Measurements from ENCODE around the gene CALR3.
"Not testable (repeated sequence)": the region's sequence is repeated elsewhere in the genome, so short reads cannot be mapped to it uniquely, and the experiment has no call there.

CALR3 gene

DNA sequence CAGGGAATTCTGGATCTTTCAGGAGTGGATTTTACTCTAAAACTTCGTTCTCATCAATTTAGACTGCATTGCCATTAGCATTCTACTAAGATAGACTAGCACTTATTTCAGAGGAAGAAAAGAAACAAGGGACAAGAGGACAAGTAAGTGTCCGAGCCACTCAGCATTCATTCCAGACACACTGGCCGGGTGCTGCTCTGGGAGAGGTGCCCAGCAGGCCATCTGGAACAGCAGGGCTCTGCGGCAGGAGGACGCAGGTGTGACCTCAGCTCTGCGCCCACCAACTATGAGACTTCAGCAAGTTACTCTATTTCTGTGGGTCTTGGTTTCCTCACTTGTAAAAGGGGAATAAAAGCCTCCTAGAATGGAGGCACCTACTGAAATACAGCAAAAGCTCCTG lies 28.4 kb downstream of the CALR3 start:
- no peak for DNase-seq (ENCODE audit: low read depth)
- no peak overlapping the region for H3K4me3 ChIP-seq (ENCODE audit: low read depth, low read length)
- TF ChIP-seq, protein P1, sequence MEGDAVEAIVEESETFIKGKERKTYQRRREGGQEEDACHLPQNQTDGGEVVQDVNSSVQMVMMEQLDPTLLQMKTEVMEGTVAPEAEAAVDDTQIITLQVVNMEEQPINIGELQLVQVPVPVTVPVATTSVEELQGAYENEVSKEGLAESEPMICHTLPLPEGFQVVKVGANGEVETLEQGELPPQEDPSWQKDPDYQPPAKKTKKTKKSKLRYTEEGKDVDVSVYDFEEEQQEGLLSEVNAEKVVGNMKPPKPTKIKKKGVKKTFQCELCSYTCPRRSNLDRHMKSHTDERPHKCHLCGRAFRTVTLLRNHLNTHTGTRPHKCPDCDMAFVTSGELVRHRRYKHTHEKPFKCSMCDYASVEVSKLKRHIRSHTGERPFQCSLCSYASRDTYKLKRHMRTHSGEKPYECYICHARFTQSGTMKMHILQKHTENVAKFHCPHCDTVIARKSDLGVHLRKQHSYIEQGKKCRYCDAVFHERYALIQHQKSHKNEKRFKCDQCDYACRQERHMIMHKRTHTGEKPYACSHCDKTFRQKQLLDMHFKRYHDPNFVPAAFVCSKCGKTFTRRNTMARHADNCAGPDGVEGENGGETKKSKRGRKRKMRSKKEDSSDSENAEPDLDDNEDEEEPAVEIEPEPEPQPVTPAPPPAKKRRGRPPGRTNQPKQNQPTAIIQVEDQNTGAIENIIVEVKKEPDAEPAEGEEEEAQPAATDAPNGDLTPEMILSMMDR (IDR thresholded peaks at IDR 0.05; ENCODE audit: low read depth, low read length, missing control alignments), result no peak

DNA sequence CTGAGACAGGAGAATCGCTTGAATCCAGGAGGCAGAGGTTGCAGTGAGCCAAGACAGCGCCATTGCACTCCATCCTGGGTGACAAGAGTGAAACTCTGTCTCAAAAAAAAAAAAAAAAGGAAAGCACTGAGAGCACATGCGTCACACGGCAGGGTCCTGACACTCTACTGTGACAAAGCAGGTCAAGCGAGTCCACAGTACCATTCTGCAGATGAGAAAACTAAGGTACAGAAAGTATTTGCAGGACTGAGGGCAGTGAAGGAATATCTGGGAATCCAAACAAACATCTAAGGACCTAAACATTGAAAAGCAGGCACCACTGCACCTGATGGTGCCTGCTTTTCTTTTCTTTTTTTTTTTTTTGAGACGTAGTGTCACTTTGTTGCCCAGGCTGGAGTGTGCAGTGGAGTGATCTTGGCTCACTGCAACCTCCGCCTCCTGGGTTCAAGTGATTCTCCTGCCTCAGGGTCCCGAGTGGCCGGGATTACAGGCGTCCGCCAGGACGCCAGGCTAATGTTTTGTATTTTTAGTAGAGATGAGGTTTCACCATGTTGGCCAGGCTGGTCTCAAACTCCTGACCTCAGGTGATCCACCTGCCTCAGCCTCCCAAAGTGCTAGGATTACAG lies 29.1 kb downstream of the CALR3 start:
- H3K4me3 ChIP-seq (ENCODE audit: low read depth, low read length); DNase-seq (ENCODE audit: low read depth): not testable (repeated sequence)

DNA sequence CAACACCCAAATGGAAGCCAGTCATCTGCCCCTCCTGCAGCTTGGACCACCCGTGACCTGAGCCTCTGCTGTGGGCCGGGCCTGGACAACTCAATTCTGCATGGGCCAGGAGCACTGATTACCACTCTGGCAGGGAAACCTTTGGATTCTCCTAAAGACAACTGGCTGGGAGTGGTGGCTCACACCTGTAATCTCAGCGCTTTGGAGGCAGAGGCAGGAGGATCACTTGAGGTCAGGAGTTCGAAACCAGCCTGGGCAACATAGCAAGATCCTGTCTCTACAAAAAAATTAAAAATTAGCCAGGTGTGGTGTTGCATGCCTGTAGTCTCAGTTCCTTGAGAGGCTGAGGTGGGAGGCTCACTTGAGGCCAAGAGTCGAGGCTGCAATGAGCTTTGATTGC lies 30.7 kb downstream of the CALR3 start:
- TF ChIP-seq, protein P1 (IDR thresholded peaks at IDR 0.05; ENCODE audit: low read depth, low read length, missing control alignments), result no peak
- H3K4me3 ChIP-seq (ENCODE audit: low read depth, low read length), result no peak overlapping the region
- DNase-seq (ENCODE audit: low read depth), result no peak

DNA sequence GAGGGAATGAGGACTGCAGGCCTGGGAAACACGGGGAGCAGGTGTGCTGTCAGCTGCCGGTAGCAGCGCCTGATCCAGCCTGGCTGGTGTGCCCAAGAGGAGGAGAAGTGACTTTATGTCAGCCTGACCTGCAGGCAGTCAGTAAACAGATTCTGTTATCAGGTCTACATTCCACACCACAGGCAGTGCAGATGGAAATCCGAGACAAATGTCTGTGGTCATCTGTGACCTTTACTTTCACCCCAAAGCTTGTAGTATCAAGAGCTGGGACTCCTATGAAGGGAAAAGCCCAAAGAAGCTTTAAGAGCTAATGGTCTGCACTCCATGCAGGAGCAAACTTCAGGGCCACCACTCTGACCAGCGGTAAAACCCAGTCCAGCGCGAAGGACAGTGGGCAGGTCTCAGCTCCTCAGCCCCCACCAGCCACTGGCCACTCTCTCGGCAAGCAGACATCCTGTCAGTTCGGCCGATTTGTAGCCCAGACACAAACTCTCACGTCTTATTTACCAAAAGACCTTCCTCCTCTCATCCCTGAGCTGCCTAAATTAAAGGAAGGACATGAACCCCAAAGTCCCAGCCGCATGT lies 31.9 kb downstream of the CALR3 start:
- DNase-seq (ENCODE audit: low read depth), result no peak
- no peak overlapping the region for H3K4me3 ChIP-seq (ENCODE audit: low read depth, low read length)
- TF ChIP-seq, protein P1 (IDR thresholded peaks at IDR 0.05; ENCODE audit: low read depth, low read length, missing control alignments), result no peak

DNA sequence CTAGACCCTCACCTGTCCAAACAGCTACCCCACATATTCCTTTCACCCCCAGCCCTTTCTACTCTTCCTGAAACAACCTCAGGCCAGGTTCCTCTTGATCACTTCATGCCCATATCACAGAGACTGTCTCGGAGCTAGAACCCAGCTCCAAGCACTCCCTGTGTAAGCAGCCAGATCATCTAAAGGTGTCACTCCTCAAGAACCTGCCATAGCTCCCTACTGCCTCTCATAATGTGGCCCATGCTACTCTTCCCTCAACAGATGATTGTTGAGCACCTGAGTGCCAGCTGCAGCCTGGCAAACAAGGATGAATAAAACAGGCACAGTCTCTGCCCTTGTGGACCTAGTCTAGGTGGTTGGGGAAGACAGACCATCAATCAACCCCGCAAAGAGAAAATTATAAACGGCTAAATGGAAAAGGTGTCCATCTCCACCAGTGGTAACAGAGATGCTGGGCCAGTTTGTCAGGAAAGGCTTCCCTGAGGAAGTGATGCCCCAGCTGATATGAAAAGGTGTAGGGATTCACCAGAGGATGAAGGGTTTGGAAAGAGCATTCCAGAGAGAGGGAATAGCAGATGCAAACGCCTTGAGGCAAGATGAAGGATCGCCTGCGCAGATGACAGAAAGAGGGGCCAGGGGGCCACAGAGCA lies 32.5 kb downstream of the CALR3 start:
- no peak for DNase-seq (ENCODE audit: low read depth)
- TF ChIP-seq, protein P1 (IDR thresholded peaks at IDR 0.05; ENCODE audit: low read depth, low read length, missing control alignments), result no peak
- no peak overlapping the region for H3K4me3 ChIP-seq (ENCODE audit: low read depth, low read length)

DNA sequence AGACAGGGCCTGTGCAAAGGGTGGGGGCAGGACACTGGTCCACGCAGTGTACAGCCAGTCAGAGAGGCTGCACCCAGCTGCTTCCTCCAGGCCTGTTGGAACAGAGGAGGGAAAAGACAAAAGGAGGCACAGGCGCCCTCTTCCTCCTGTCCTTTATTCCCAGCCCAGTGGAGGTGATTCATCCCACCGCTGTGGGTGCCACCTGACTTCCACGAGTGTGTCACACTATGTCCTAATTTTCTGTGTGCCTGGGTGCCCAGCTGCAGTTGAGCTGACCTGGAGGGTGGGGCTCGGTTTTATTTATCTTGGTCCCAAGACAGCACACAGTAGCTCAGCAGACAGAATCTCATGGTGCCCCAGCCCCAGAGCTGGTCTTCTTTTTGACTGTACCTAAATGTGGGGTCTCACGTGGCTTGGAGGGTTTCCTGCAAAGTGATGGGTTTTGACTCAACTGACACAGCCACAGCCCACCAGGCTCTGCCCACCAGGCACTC lies 33.2 kb downstream of the CALR3 start:
- H3K4me3 ChIP-seq (ENCODE audit: low read depth, low read length), result no peak overlapping the region
- TF ChIP-seq, protein P1 (IDR thresholded peaks at IDR 0.05; ENCODE audit: low read depth, low read length, missing control alignments), result no peak
- DNase-seq (ENCODE audit: low read depth), result no peak

DNA sequence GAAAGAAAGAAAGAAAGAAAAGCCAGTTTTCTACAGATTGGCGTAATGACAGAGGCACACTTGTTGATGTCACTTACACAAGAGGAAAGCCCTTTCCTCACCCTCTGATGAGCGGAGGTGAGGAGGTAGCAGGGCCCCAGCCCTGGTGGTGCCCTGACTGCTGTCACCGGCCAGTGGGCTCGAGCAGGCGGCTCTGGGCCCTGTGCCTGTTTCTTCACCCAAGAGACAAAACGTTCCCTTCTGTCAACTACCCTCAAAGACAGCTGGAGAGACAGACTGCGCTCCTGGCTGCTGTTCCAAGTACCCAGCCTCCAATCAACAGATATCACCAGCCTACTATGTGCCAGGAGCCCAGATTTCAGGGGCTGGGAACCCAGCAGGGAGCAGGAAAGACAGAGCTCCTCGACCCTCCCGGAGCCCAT lies 34.3 kb downstream of the CALR3 start:
- DNase-seq (ENCODE audit: low read depth), result no peak
- H3K4me3 ChIP-seq (ENCODE audit: low read depth, low read length), result no peak overlapping the region
- TF ChIP-seq, protein P1 (IDR thresholded peaks at IDR 0.05; ENCODE audit: low read depth, low read length, missing control alignments), result no peak

All from GM12864 (cell line).